ENCODE results near the gene PITX2.

GRCh38 chr4:110610620-110610939 is 12.3 kb downstream of the PITX2 start:
- TF ChIP-seq GATA2 (CRISPR knock-in tag; IDR thresholded peaks at IDR 0.05) (no peak), MXI1 (IDR thresholded peaks at IDR 0.05; ENCODE audit: low read depth, low read length) (no peak), CTCF (IDR thresholded peaks at IDR 0.05) (no peak), POLR2AphosphoS5 (IDR thresholded peaks at IDR 0.05; ENCODE audit: low read depth, low read length) (no peak), EZH2phosphoT487 (IDR thresholded peaks at IDR 0.05; ENCODE audit: borderline replicate concordance, low read depth) (no peak), REST (IDR thresholded peaks at IDR 0.05; ENCODE audit: low read depth, low read length) (no peak), MAX (IDR thresholded peaks at IDR 0.05; ENCODE audit: low read depth) (no peak), RAD21 (IDR thresholded peaks at IDR 0.05; ENCODE audit: low read length) (no peak), RXRA (IDR thresholded peaks at IDR 0.05; ENCODE audit: borderline replicate concordance, low read depth) (no peak)
